HG02763 (cell line): ENCODE results near the gene AGAP1.

Experiments used
- ATAC-seq: cut with Tn5 transposase; IDR thresholded peaks from one replicate; pipeline ENCODE4 v1.9.1; 2021; ENCODE audit warnings: mild to moderate bottlenecking, moderate library complexity; ENCODE audit not compliant: unreplicated experiment

Gene AGAP1

DNA sequence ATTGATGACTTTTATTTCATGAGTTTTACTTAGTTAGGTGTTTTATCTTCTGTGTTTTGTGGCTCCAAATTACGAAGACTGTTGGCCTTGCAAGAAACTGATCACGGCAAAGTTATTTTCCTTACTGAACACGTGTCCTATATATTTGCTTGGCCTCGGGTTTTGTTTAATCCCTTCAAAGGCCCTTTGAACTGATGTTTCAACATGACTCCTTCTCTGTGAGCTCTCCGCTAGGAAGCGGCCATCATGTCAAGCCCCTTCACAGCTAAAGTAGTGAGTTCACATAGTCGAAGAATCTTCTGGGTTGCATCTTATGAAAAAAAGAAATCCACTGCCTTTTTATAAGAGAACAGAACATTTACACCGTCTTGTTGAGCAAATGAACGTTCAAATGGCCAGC is 515.0 kb downstream of the AGAP1 start:
- ATAC-seq, result no peak

DNA sequence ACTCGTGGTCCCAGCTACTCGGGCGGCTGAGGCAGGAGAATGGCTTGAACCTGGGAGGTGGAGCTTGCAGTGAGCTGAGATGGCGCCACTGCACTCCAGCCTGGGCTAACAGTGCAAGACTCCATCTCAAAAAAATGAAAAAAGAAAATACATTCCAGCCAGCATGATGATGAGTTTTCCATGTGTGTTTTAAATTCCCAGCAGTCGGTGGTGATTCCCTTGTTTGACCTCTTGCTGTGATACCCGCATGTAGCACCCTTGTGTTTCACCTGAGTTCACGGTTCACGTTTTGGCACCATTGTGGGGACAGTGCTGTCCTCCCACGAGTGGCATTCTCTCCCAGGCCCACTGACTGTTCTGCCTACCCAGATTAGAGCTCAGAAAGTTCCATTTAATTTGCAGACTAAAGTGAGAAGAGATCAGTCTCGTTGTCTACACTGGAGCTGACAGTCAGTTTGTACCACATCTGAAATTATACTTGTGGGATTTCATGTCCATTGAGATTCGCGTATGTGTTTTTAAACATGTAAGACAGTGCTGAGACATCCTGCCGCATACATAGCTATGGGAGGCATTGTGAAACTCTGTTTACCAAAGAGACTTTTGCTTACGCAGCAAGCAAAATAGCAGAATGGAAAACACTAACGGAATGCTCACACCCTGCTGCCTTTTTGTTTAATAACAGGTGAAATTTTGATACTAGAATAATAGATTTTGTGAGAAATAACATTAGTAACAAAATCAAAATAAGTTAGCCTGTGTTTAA is 517.3 kb downstream of the AGAP1 start:
- ATAC-seq, result no peak

GRCh38 chr2:236012155-236012554 is 518.3 kb downstream of the AGAP1 start:
- ATAC-seq, result no peak

DNA sequence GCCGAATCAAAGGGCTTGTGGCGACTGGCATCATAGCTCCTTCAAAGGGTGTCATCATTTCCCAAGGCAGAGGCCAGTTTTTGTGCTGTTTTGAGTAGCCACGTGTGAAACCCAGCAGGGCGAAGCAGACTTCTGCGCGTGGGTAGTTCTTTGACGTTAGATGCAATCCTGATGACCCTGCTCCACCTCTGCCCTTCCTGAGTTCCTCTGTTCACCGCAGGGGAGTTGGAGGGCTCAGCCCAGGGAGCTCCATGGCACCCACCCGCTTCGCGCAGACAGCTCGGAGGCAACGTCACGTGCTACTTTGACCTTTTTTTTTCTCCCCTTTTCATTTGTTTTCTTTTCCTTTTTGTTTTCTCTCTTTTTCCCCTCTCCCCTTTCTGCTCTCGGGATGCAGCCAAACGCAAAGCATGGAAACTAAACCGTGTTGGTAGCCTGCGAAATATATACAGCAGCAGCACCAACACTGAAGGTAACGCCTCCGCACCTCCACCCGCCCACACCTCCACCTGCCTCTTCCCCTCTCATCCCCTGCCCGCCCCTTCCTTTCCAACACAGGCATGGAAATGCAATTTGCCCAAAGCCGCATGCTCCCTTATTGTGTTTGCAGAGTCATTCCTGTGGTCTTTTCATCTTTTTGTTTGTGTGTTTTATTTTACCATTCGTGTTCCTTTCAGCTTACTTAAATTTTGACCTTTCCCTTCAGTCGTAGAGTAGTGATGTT is 520.7 kb downstream of the AGAP1 start:
- ATAC-seq, result no peak

DNA sequence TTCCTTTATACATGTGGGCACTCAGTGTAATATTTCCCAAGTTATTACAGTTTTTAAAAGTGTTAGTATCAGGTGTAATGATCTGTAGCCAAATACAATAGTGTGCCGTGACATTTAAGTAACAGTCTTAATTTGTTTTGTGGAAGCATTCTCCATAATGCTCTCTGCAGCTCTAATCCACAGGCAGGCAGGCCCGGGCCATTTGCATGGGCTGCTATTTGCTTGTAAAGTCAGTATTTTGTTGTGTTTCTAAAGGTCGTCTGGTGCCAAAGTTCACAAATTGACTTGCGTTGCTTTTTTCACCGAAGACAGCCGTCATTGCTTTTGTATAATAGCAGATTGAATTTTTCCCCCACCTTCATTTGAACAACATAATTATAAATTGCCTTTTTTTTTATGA is 521.3 kb downstream of the AGAP1 start:
- no peak for ATAC-seq

DNA sequence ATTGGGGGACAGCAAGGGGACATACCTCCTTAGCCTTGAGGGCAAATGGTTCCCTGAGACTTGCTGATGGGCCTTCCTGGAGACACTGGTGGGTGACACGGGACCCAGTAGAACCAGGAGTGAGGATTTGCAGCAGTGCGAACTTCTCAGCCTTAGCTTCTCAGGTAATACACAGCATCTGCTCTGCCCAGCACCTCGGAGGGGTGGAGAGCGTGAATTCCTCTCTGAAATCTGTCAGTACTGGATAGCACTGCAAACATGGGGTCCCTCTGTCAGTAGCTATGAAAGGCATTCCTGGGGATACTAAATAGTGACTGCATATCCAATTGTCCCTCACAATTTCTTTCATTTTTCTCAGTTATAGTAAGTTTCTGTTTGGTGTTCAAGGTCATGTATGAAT is 522.7 kb downstream of the AGAP1 start:
- ATAC-seq, result no peak

- ATAC-seq, result no peak
Observed at GRCh38 chr2:236017446-236017845, 523.6 kb downstream of the AGAP1 start.

DNA sequence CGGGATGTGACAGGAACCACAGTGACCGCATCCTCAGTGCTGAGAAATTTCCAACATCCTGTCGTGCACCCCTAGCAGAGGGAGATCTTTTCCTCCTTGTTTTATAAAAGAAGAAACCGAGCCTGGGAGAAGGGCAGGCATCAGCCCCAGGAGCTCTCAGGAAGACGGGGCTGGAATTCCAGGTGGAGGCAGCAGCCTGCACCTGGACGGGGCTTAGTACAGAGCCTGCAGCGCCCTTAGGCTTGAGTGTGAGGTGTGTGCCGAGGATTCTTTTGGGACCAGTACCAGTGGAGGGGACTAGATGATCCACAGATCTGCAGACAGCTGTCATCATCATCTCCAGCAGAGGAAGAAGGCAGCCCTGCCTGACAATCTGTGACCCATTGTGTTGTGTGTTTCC is 525.6 kb downstream of the AGAP1 start:
- no peak for ATAC-seq

DNA sequence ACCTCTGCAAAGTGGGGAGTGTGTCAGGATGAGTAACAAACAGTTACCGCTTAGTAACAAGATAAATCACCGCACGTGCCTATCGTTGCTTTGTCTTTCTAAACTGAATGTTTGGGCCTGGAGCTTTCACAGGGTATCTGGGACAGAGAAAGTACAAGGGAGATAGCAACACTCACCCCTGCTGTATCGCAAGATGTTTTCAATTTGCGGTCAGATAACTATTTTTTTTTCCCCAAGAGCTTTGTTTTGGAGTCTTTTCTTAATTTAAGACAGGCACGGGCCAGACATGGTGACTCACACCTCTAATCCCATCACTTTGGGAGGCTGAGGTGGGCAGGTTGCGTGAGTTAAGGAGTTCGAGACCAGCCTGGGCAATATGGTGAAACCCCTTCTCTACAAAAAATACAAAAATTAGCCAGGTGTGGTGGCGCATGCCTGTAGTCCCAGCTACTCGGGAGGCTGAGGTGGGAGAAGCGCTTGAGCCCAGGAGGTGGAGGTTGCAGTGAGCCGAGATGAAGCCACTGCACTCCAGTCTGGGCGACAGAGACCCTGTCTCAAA is 527.7 kb downstream of the AGAP1 start:
- ATAC-seq, result no peak

DNA sequence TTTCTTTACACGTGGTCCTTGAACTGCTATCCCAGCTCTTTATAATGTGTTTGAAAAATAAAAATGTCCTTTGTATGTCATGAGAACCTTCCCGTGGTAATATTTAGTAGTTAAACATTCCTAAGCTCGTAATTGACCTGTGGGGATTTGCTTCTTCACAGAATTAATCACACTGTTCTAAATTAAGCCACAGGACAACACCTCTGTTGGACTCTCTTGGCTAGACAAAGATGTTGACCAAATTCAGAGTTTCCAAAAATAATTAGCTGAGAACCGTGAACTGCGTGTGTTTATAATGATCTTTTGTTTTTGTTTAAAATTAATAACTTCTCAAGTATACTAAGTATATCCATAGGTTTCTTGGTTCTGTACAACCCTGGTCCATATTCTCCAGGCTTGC is 528.3 kb downstream of the AGAP1 start:
- no peak for ATAC-seq

- ATAC-seq, result no peak
Observed at GRCh38 chr2:236025892-236026291, 532.0 kb downstream of the AGAP1 start.

GRCh38 chr2:236026841-236027240 is 533.0 kb downstream of the AGAP1 start:
- no peak for ATAC-seq

DNA sequence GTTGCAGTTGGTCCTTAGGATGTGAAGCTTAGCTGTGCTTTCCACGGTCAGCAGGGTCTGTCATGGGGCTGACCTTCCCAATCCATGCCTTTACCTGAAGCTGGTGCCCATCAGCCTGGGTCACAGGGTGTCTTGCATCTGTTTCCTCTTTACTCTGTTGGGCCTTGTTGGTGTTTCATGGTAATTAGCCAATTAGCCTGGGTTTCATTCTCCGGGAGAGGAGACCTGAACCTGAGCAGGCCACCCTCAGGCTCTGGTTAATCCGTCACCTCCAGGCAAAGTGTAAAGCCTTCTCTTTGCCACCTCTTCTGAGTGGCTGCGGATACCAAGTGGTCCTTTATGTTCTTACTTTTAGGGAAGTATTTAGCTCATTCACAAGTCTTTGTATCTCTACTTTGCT is 534.2 kb downstream of the AGAP1 start:
- no peak for ATAC-seq

- no peak for ATAC-seq
Observed at GRCh38 chr2:236033462-236033861, 539.6 kb downstream of the AGAP1 start.

DNA sequence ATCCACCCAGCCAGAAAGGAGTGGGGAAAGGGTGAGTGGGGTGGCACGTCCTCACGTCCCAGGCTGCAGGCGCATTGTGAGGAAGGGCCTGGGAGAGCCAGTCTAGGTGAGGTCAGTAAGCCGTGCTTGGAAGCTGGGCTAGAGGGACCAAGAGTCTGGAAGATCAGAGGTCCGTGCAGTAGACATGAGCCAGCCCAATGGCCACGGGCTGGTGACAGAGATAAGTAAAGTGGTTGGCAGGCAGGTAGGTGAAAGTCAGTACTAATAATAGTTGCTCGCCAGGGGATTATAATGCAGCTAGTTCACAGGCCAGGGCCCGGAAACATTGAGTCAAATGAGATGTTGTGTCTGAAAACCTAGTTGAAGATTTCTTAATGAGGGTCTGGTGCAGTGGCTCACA is 541.1 kb downstream of the AGAP1 start:
- no peak for ATAC-seq

DNA sequence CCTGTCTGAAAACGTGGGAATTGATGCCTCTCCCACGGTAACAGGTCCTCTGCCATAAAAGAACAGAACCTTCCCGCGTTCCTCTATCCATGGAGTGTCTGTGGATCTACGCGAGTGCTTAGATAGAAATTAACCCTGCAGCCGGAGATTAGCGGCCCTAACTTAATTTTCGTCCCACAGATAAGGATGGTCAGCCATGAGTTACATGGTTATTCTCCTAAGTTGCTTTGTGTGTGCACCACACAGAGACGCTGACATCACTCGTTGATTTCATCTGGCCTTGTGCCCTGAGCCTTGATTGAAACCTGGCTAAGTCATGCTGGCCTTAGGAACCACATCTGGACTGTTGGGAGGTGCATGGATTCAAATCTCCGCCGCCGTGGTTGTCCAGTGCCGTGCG is 542.2 kb downstream of the AGAP1 start:
- no peak for ATAC-seq

DNA sequence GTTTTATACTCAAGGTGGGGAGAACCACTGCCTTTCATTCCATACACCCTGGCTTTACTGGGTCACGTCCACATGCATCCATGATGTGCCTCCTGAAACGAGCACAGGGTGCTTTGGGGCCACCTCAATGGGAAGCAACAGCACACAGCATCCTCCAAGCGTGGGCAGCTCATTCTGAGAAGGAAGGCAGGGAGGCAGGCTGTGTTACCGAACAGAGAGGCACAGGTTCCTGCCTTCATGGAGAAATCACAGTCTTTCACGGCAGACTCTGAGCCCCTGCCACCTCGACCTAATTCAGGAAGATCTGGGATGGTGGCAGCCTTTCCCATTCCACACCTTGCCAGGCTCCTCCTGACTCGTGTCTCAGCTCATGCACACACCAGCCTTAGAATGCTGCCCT is 544.3 kb downstream of the AGAP1 start:
- no peak for ATAC-seq

DNA sequence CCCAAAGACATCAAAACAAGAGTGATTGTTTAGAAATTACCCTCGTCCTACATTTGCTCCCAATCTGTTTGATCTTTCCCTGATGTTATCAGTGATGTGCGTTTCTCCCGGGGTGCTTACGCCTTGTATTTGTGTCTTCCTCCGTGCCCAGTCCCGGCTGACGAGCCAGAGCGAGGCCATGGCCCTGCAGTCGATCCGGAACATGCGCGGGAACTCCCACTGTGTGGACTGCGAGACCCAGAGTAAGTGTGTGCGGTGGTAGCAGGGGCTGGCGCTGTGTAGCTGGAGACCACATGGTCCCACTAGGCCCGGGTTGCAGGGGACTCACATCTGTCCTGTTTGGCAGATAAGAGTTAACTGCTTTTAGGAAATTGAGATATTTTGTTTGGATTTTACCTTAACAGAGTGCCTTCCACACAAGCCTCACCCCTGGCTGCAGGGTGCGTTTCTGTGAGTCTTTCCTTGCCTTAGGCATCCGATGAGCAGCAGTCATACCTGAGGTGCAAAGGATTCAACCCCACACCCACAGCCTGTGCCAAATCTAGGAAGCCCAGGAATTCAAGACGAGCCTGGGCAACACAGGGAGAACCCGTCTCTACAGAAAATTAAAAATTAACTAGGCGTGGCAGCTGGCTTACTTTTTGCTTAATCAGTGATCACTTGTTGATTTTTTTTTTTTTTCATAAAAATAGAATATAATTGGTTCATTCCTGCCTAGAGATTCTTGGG is 546.9 kb downstream of the AGAP1 start:
- no peak for ATAC-seq

- ATAC-seq, result no peak
Observed at GRCh38 chr2:236041616-236042015, 547.8 kb downstream of the AGAP1 start.

DNA sequence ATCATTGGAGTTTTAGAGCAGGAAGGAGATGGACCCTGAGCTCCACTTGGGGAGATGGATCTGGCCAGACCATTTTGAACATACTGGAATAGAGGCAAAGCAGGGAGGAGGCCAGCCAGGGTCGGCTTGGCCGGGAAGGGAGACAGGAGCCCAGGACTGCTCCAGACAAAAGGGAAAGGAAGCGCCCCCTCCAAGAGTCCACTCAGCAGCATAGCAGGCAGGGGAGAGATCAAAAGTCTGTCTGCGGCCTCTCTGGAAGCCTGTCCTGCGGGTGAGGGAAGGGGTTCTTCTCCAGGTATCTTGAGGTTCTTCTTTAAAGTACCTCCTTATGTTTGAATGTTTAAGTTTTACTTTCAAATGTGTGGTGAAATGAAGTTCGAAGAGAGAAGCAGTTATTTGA is 548.2 kb downstream of the AGAP1 start:
- no peak for ATAC-seq

- ATAC-seq, result no peak
Observed at GRCh38 chr2:236044191-236044590, 550.3 kb downstream of the AGAP1 start.
